Spinal cord (tissue), 10 donors: Measurements from ENCODE around the gene ELOVL5. TPM values are rescaled to one million over a fixed set of nuclear protein-coding genes. Genes with fewer than 3 reads are reported as not detected.
"Not testable (repeated sequence)": the region's sequence is repeated elsewhere in the genome, so short reads cannot be mapped to it uniquely, and the experiment has no call there.

Experiments
- DNase-seq, 6 donors: peaks; one replicate each; pipeline versions ENCODE4 v3.0.0 to v3.0.0-alpha.2; 2013 to 2015; ENCODE audit warnings: low spot score in 6 of 6, low read depth in 4 of 6
- H3K27ac ChIP-seq: one replicate; pipeline ENCODE4 v1.5.1; 2013; ENCODE audit warnings: low read depth, low read length, control low read depth
- H3K27me3 ChIP-seq: one replicate; pipeline ENCODE4 v1.6.1; 2013; ENCODE audit warnings: low read length; ENCODE audit not compliant: control insufficient read depth, insufficient read depth
- H3K36me3 ChIP-seq: one replicate; pipeline ENCODE4 v1.6.1; 2013; ENCODE audit warnings: low read length; ENCODE audit not compliant: control insufficient read depth, insufficient read depth
- H3K4me1 ChIP-seq: one replicate; pipeline ENCODE4 v1.6.1; 2013; ENCODE audit warnings: low read length; ENCODE audit not compliant: control insufficient read depth, insufficient read depth
- H3K4me3 ChIP-seq: one replicate; pipeline ENCODE4 v1.5.1; 2013; ENCODE audit warnings: low read depth, low read length, control low read depth
- H3K9me3 ChIP-seq: one replicate; pipeline ENCODE4 v1.6.1; 2013; ENCODE audit warnings: low read length; ENCODE audit not compliant: control insufficient read depth, insufficient read depth
- WGBS: methylation state at CpG from one replicate; pipeline ENCODE4 v1.1.5; 2013; ENCODE audit warnings: missing lambda C conversion rate; ENCODE audit not compliant: insufficient coverage; 5-methylcytosine and 5-hydroxymethylcytosine counted together
- polyA plus RNA-seq, 2 donors: library from polyadenylated mRNA; unstranded; fragments of 120-200 nt; gene quantifications; one replicate each; pipeline ENCODE4 v1.2.1, GENCODE V29; 2013; ENCODE audit not compliant: insufficient read length in 2 of 2
- total RNA-seq, 2 donors: library from RNA; depleted of rRNA in 1 of 2; stranded (reverse); fragments of 120-200 nt in 1 of 2; fragments of >200 nt in 1 of 2; gene quantifications; one replicate each; pipeline versions ENCODE4 v1.2.3 to v1.2.4, GENCODE V29; 2013 to 2014
- donor health status: healthy.

ELOVL5 gene
- total and polyA plus RNA-seq, 4 donors, result 65.0 to 99.5 (median 87.6) TPM

GRCh38 chr6:53310771-53311585 lies 37.8 kb downstream of the ELOVL5 start:
- H3K9me3 ChIP-seq, result no peaks in the 10 kb centered on the region
- H3K4me3 ChIP-seq, result no peak overlapping the region
- DNase-seq, result no peak
- H3K4me1 ChIP-seq, result no peaks in the 10 kb centered on the region
- no peak overlapping the region for H3K27ac ChIP-seq
- no peaks in the 10 kb centered on the region for H3K27me3 ChIP-seq
- no CpG with 5 or more reads among the region's 6 CpGs for WGBS
- no peaks in the 10 kb centered on the region for H3K36me3 ChIP-seq

DNA sequence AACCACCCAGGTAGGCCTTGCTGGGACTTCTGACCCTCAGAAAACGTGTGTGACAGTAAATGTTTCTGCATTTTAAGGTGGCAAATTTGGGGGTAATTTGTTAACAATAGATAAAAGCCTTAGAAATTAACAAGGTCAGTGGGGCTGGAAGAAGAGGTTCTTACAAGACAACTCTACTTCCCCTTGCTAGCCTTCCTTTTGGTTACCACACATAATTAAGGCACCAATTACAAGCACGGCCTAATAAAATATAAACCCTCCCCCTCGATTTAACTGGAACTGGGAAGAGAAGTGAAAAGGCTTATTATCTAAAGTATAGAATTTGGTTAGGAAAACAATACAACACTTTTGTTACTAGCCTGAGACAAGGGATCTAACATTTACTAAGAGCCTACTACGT lies 38.8 kb downstream of the ELOVL5 start:
- no CpG with 5 or more reads among the region's 4 CpGs for WGBS
- H3K9me3 ChIP-seq, result no peaks in the 10 kb centered on the region
- H3K4me3 ChIP-seq, result no peak overlapping the region
- peaks cover 3% of the 10 kb centered on the region for H3K36me3 ChIP-seq
- no peak overlapping the region for H3K27ac ChIP-seq
- DNase-seq, result no peak
- no peaks in the 10 kb centered on the region for H3K4me1 ChIP-seq
- no peaks in the 10 kb centered on the region for H3K27me3 ChIP-seq

DNA sequence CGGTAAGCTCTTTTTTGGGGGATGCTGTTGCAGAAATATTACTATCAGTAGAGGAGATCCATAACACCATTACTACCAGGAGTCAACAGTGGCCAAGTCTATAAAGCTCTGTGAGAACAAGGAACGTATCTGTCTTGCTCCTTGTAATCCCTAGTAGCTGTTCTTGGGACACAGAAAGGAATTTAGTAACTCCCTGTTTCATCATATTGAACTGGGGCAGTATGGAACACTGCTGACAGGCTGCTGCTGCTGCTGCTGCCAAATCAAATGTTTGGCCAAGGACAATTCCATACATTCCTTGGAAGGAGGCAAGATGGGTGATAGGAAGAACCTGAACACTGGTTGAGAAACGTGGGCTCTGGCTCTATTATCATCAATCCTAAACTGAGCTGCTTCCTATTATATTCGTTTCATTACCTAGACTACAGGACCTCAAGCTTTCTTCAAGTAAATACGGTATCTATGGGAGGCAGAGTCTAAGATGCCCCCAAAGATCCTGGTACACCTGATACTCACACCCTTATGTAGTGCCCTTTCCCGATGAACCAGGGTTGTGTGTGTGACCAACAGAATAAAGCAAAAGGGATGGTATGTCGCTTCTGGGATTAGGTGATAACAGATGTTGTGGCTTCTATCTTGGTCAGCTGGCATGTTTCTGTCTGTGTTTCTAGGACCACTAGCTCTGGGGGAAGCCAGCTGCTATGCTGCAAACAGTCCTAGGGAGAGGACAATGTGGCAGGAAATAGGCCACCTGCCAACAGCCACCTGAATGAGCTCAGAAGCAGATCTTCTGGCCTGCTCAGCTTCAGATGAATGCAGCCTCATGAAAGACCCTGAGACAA lies 39.5 kb downstream of the ELOVL5 start:
- WGBS, result 82% methylated on average over 1 of the region's 7 CpGs
- Histone ChIP-seq H3K4me1 (no peaks in the 10 kb centered on the region), H3K4me3 (no peak overlapping the region), H3K27ac (no peak overlapping the region), H3K9me3 (no peaks in the 10 kb centered on the region), H3K36me3 (peaks cover 3% of the 10 kb centered on the region), H3K27me3 (no peaks in the 10 kb centered on the region)
- no peak for DNase-seq

DNA sequence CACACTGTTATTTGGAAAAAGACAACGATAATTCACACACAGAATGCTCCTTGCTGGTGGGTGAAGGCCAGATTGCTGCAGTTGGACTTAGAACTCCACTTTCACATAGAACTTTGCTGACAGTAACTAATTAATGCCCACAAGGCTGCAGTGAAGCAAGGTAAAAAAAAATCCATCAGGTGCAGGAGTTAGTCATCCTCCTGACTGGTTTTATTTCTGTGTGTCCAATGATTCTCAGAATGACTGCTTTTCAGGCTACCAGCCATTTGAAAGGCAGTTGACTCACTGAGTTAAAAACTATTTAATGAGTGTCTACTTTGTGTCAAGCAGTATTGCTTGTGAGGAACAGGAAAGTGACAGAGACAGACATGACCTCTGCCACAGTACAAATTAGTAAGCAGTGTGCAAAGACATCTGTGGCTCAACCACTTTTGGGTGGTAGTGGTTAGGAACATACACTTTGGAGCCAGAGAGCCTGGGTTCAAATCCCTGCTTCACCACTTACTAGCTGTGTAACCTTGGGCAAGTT lies 41.9 kb downstream of the ELOVL5 start:
- H3K9me3 ChIP-seq, result no peaks in the 10 kb centered on the region
- no peak overlapping the region for H3K4me3 ChIP-seq
- H3K27ac ChIP-seq, result no peak overlapping the region
- H3K27me3 ChIP-seq, result no peaks in the 10 kb centered on the region
- peaks cover 3% of the 10 kb centered on the region for H3K36me3 ChIP-seq
- WGBS, result no CpG with 5 or more reads among the region's 1 CpG
- no peak for DNase-seq
- H3K4me1 ChIP-seq, result no peaks in the 10 kb centered on the region

GRCh38 chr6:53306217-53306616 lies 42.5 kb downstream of the ELOVL5 start:
- H3K27ac ChIP-seq, DNase-seq, H3K36me3 ChIP-seq, H3K9me3 ChIP-seq, H3K4me1 ChIP-seq, H3K4me3 ChIP-seq, H3K27me3 ChIP-seq: not testable (repeated sequence)
- WGBS, result no CpG with 5 or more reads among the region's 1 CpG

GRCh38 chr6:53305506-53306005 lies 43.2 kb downstream of the ELOVL5 start:
- H3K27me3 ChIP-seq, DNase-seq, H3K9me3 ChIP-seq, H3K4me1 ChIP-seq, H3K27ac ChIP-seq, H3K36me3 ChIP-seq, H3K4me3 ChIP-seq: not testable (repeated sequence)
- WGBS, result over 99% methylated on average over 13 of the region's 37 CpGs

- not testable (repeated sequence) for DNase-seq, H3K27me3 ChIP-seq, H3K9me3 ChIP-seq, H3K27ac ChIP-seq, H3K4me3 ChIP-seq, H3K36me3 ChIP-seq
- peaks cover 15% of the 10 kb centered on the region for H3K4me1 ChIP-seq
- no CpG with 5 or more reads among the region's 32 CpGs for WGBS
These were observed 43.8 kb downstream of the ELOVL5 start for GRCh38 chr6:53304953-53305352.

DNA sequence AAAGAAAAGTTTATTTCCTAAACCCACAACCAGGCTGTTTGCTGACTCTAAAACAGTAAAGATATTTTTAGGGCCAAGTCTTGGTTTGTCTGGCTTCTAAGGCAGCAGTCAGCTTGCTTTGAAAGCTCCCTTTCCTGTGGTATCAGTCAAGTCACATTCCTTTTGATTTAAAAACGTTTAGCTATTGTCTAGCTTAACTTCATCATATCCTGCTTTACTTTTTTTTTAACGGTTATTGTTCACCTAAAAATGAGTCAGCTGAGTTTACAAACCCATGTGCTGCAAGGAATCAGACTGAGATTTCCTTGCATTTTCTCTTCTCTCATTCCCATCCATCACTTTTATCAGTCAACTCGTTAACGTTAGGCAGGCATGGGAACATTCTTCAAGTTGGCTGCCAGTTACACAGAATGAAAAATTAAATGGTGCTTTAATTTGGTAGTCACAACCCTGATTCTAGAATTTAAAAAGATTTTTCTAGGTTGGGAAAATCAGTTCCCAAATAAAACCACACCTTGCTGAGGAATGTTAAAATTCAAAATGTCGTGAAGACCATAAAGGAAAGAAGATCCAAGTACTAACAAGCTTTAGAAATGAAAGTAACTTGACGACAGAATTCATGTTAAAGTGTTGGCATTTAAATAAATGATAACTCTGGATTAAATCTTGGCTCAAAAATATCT lies 45.9 kb downstream of the ELOVL5 start:
- Histone ChIP-seq H3K9me3 (no peaks in the 10 kb centered on the region), H3K36me3 (peaks cover 3% of the 10 kb centered on the region), H3K4me1 (peaks cover 19% of the 10 kb centered on the region), H3K4me3 (no peak overlapping the region), H3K27me3 (no peaks in the 10 kb centered on the region), H3K27ac (peak overlapping the region; percentile 21)
- no peak for DNase-seq
- 37% methylated on average over 2 of the region's 6 CpGs for WGBS

DNA sequence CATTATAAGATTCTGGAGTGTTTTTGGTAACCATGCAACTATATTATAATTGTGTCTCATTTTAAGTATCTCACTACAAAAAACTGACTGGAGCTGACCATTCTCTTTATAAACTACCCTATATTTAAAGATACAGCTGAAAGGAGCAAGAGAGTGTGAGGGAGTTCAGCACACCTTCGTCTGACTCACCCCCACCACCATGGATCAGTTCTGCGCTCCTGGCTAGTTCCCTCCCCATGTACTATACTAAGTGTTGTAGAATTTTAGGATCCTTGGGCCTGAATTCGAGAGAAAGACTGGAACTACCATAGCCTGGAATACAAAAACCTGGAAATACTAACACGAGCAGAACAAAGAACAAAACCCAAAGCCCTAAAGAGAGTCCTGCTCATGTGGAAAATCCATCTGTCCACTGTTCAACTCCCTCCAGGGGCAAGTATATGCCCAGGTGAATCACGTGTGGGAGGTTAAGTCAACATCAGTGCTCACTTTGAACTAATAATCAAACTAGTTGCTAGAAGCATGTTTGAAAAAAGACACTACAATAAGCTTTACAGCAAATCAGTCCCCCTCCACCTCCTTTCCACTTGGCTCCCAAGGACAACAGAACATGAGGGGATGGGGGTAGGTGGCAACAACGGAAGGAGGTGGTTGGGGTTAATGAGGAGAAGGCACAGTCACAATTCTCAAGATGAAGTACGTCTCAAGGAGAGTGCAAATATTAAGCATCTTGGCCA lies 46.8 kb downstream of the ELOVL5 start:
- Histone ChIP-seq H3K27me3 (no peaks in the 10 kb centered on the region), H3K36me3 (peaks cover 3% of the 10 kb centered on the region), H3K4me3 (no peak overlapping the region), H3K9me3 (no peaks in the 10 kb centered on the region), H3K4me1 (peaks cover 19% of the 10 kb centered on the region), H3K27ac (peak overlapping the region; percentile 21)
- 100% methylated on average over 1 of the region's 7 CpGs for WGBS
- no peak for DNase-seq
